GM19397 (cell line): ENCODE measurements around the gene GADD45G.

ENCODE experiments used
- ATAC-seq: cut with Tn5 transposase; IDR thresholded peaks from one replicate; pipeline ENCODE4 v1.9.1; 2021; ENCODE audit warnings: mild to moderate bottlenecking, moderate library complexity; ENCODE audit not compliant: unreplicated experiment

The GADD45G gene

DNA sequence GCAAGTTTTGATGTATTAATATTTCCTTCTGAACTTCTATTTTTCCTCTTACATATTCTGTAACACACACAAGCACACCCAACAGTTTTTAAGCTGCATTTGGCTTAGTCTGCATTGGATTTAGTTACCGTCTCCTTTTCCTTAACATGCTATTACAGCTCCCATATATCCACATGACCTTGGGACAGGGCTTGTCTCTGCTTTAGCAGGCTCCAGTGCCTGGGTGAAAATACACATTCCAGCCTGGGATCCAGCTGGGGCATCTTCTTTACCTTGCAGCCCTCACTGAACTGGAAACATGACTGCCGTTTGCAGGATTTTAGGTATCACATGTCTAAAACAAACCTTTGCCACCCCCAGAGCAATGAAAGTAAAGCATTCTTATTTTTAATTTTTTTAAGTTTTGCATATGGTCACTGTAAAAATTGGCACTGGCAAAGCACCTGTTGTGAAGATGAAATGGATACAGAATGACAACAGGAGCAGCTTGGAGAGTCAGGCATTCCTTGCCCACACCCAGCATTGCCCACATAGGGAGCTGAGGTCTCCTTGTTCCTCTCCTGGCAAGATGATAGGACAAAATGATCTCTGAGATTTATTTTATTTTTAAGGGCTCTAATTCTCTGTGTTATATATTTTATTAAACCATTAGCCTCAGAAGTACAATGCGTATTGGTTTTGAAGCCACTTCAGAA is 4.0 kb downstream of the GADD45G start:
- ATAC-seq, result no peak

GRCh38 chr9:89609426-89610006 is 4.7 kb downstream of the GADD45G start:
- no peak for ATAC-seq

DNA sequence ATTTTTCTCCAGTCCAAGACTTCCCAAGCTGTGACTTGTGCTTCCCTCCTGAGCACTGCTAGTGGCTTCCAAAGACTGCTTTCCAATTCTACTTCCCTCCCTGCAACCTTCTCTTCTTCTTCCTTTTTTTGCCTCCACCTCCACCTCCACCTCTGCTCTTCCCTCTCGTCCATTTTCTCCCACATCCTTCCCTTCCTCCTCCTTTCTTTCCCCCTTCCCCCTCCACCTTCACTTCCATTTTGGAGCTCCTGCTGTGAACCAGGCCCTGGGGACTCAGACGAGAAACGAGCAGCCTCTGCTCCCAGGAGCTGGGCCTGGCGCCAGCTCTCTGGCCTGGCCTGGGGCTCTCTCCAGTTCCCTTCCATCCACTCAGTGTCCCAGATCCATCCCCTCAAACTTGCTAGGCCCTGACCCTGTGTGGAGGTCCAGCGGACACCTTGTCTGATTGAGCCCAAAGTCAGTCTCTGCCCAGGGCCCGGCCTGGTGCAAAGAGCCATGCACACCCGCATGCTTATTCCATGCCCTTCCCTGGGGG is 5.6 kb downstream of the GADD45G start:
- ATAC-seq, result no peak

DNA sequence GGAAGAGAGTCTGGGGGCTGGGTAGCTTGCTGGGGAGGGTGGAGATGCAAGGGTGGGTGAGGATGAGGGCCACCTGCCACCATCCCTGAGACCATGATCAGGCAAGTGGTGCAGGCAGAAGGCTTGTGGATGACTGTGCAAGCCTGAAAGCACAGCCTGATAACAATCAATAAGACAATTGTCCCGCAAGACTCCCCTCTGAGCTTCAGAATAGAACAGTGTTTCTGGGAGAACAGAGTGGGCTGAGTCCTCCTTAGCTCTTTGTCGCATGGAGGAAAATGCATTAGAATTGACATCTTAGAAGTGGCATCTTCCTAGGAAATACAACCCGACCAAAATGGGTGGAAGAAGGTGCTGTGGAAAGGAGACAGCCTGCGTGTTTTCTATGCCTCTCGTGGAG is 6.6 kb downstream of the GADD45G start:
- no peak for ATAC-seq

GRCh38 chr9:89612566-89613278 is 7.9 kb downstream of the GADD45G start:
- no peak for ATAC-seq

DNA sequence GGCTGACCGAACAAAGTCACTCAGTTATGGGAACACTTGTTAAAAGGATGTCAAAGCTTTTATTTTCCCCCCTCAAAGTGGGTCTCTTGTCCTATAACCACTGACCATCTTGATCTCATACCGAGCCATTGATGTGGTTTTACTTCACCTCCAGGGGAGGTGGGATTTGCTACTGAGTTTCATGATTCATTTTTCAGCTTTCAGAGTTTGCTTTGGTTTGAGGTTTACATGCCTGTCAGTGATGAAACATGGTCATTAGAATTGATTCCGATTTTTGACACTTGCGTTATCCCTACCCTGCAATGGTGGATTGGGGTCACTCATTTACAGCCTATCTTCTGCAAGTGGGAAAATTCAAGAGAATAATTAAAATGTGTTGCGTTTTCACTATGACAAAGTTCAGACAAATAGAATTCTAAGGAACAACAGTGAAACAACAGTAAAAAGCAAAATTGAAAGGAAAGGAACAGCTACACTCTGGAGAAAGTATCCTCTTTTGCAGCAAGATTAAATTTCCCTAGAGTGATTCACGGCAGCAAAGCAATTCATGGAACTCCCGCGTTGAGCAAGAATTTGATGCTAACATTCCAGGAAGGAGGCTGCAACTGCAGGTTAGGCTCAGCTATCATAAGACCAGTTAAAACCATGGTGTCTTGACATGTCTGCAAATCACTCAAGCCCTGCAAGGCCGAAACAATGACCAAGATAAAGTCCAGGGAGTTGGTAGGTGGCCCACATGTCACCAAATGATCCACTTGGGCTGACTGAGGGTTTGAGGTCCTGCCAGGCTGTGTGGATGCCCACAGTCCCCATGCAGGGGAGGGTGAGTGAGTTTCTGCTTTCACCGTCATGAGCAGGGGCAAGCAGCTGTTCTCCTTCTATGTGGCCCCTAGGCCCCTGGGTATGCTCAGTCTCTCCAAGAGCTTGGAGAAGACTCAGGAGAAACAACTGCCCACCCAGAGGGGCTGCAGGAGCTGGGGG is 9.4 kb downstream of the GADD45G start:
- no peak for ATAC-seq

DNA sequence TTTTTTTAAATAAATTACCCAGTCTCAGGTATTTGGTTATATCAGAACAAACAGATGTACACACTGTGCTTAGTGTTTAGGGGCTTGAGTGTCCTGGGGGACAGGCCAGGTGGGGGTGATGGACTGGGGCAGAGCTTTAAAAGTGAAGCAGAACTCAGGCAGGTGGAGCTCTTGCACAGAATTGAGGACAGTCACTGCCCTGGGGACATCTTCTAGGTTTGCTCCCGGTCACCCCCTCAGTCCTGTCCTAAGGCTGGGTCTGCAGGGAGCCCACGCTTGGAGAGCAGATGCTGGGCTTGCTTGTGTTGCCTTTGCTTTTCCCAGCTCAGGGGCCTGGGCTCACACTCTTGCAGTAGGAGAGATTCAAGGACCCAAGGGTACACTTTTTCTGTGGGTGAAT is 10.8 kb downstream of the GADD45G start:
- no peak for ATAC-seq

GRCh38 chr9:89616411-89616810 is 11.6 kb downstream of the GADD45G start:
- ATAC-seq, result no peak

DNA sequence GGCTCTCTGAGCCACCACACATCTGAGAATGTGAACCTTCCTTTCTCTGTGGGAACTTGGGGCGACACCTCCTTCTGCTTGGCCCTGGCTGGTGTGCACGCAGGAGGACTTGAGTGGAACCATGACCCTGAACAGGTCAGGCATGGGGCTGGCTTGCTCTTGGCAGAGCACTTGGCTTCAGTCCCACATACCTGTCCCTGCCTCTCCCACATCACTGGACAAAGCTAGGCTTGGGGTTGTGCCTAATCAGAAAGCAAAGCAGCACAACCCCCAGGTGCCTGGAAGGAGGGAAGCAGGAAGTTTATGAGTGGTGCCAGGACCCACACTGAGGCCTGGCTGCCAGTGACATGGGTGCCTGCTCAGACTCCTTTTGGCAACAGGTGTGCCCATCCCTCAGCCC is 13.2 kb downstream of the GADD45G start:
- ATAC-seq, result no peak

DNA sequence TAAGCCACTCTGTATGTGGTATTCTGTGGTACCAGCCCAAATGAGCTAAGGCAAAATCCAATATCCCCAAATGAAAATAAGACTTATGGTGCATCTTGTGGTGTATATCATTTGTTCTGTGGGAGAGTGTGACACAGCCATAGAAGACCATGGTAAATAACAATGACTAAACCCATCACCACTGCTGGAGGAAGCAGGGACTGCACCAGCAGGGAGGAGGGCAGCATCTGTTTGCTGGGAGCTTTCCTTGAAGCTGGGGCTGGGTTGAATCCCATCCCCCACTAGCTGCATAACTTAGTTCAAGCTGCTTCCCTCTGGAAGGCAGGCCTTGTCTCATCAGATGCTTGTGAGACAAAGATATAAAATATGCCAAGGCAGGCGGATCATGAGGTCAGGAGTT is 14.2 kb downstream of the GADD45G start:
- no peak for ATAC-seq

DNA sequence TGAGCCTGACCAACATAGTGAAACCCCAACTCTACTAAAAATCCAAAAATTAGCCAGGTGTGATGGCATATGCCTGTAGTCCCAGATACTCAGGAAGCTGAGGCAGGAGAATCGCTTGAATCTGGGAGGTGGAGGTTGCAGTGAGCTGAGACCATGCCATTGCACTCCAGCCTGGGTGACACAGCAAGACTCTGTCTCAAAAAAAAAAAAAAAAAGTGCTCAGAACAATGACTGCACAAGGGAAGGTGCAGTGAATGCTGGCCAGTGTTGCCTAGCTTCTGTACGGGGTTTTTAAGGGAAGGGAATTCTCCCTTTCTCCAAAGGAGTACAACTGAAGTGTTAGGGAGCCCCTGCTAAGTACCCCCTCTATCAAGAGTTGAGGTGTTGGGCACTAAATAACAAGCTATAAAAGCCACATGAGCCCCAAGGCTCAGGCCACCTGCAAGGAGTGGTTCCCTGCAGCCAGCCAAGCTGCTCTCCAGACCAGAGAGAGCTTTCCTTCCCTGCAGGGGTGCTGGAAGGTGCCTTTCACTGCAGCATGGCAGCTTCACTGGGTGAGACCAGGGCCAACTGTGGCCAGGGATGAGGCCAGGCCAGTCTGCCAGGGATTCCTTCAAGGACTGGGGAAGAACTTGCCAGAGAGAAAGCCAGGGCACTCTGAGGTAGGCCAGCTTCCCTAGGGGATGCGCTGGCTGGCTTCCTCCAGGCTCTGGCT is 14.8 kb downstream of the GADD45G start:
- ATAC-seq, result no peak

- ATAC-seq, result no peak
These were observed 16.2 kb downstream of the GADD45G start for GRCh38 chr9:89621031-89621430.

- no peak for ATAC-seq
These were observed 16.9 kb downstream of the GADD45G start for GRCh38 chr9:89621676-89622075.

DNA sequence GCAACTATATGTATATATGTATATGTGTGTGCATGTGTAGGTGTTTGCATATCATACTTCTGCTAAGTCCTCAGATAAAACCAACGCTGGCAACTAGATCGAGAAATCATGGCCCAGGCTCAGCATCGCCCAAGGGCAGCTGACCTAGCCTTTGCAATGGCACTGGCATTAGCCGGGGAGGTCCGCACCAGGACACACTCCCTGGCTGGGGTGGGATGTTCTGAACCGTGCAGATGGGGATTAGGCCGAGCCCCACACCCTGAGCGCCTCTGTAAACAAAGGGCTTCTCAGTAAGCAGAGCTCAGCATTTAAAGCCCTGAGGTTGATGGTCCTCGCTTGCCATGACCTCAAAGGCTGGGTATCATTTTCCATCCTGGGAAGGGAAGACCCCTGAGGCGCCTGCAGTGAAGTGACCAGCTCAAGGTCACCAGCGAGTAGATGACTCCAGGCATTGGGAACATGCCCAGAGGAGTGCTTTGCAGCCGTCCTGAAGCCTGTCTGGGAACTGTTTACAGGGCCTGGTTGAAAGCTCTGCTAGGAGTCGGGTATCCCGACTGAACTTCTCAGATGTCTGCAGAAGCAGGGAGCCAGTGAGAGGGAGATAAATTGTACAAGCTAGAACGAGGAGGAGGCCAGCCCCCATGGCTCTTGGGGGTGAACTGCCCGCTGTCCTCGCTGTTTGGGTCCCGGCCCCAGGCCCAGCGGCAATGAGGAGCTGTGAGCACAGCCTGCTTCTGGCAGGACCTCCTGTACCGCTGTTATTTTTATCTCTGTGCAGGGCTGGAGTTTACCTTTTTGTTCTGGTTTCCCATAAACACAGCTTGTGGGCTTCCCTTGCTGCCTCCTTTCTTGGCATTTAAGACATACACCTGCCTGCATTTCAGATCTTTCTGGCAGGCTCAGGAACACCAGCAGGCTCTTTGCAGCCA is 18.4 kb downstream of the GADD45G start:
- ATAC-seq, result no peak

- no peak for ATAC-seq
These were observed 19.2 kb downstream of the GADD45G start for GRCh38 chr9:89623925-89624420.

DNA sequence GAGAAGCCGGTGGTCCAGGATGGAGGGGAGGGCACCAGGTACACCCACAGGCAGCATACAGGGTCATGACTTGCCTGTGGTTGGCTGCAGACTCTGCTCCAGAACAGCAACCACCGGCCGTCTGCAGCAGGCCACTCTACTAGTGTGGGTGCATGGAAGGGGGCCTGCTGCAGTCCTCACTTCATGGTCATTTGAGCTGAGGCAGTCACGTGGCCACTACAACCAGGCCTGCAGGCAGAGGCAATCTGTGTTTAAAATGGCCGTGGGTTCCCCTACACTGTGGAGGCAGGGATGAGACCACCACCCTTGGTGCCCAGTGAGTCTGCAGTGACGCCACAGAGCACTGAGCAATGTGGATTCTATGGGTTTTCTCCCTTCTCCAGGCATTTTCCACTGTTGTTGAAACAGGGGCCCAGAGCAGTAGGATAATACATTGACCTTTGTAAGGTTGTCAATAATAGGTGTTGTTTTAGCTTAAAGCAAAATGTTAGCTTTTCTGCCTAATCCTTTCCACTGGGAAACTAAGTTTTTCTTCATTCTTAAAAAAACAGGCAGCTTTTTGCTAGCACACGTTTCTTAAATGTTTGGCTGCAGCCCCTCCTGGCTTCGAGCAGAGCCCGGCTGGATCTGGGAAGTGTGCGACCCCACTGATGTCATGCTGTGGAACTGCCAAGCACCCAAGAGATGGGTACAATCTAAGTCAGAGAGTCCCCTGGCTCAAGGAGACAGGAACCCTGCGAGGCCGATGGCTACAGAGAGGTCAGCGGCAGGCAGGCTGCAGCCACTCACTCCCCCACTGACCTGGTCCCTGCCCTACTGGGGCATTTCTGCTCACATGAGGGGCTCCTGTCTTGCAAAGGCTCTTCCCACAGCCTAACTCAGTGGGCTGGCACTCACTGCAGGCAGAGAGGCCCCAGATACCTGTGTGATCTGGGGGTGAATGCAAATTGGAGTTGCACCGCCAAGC is 21.2 kb downstream of the GADD45G start:
- ATAC-seq, result no peak

GRCh38 chr9:89626741-89627265 is 22.0 kb downstream of the GADD45G start:
- no peak for ATAC-seq

GRCh38 chr9:89628601-89629000 is 23.8 kb downstream of the GADD45G start:
- no peak for ATAC-seq
